GM12874 (cell line): ENCODE data around the gene CLDN16.

ENCODE experiments used
- CTCF ChIP-seq: IDR thresholded peaks from 2 replicates; pipeline ENCODE4 v1.5.1; 2011; ENCODE audit warnings: low read depth, mild to moderate bottlenecking, control low read depth, low read length, moderate library complexity; ENCODE audit not compliant: insufficient read depth

CLDN16 gene

GRCh38 chr3:190448256-190448655 is 60.3 kb downstream of the CLDN16 start:
- TF ChIP-seq CTCF, result no peak

GRCh38 chr3:190449801-190450200 is 61.8 kb downstream of the CLDN16 start, which contains the start of gene TMEM207:
TMEM207 (minus strand) TSS chr3:190449901; CDS start chr3:190449809, 92 bp downstream.
- no peak for TF ChIP-seq CTCF

- TF ChIP-seq CTCF, result no peak
Observed at GRCh38 chr3:190455828-190456227, 67.9 kb downstream of the CLDN16 start.

DNA sequence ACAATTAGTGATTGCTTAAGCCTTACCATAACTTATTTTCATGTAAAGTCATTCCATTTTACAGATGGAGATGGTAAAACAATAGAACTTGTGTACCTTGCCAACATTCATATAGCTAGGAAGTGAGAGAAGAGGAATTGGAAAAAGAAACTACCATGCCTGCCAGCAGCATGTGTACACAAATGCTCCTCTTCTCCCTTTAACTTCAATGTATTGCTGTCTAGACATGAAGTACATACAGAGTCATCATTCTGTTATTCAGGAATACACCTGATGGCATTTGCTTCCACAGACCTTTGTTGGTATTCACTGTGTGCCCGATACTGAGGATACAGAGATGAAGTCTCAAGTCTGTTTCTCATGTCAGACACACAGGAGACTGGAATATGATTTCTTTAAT is 68.8 kb downstream of the CLDN16 start:
- TF ChIP-seq CTCF, result no peak

DNA sequence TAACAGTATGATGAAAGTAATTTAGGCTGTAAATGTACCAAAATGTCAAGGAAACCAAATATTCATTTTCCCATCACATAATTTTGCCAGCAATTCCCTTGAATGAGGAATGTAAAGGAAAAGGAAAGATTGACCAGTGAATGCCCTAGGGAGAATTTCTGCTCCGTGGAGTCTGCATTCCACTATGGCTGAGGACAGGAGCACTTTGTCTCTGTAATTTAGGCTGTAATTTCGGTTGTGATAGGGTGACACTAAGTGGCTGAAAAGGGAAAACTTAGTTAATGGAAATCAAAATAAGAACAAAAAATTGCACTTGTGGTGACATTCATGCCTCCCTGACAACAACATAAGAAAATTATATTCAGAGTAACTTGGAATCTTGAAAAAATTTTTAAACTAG is 70.1 kb downstream of the CLDN16 start:
- TF ChIP-seq CTCF, result no peak
